Measurements from ENCODE around the gene CLEC11A.

- TF ChIP-seq GATA2 (IDR thresholded peaks at IDR 0.05; ENCODE audit: low read depth, low read length): no peak
- no peak for TF ChIP-seq GATA3 (IDR thresholded peaks at IDR 0.05; ENCODE audit: low read depth, low read length)
These were observed 44.8 kb upstream of the CLEC11A start for GRCh38 chr19:50678323-50678722.

All from SH-SY5Y (cell line).